Myocyte (in vitro differentiated cells): Measurements from ENCODE around the gene ZBTB46. TPM values are rescaled to one million over a fixed set of nuclear protein-coding genes. Genes with fewer than 3 reads are reported as not detected.
"Not testable (repeated sequence)": the region's sequence is repeated elsewhere in the genome, so short reads cannot be mapped to it uniquely, and the experiment has no call there.

Experiments used
- DNase-seq: peaks from one replicate; pipeline ENCODE4 v3.0.0-alpha.2; 2012; ENCODE audit warnings: low read depth
- total RNA-seq: library from RNA; depleted of rRNA; stranded (reverse); fragments of >200 nt; gene quantifications from 2 replicates; pipeline ENCODE4 v1.2.3, GENCODE V29; 2014

The ZBTB46 gene
- total RNA-seq, 1 donor from 2014 or later = 19.6 TPM

- no peak for DNase-seq
Observed at GRCh38 chr20:63790572-63791168, 40.4 kb downstream of the ZBTB46 start.

- DNase-seq = no peak
Observed at GRCh38 chr20:63789836-63790571, 41.1 kb downstream of the ZBTB46 start.

GRCh38 chr20:63787749-63788148 lies 43.3 kb downstream of the ZBTB46 start:
- no peak for DNase-seq

GRCh38 chr20:63787302-63787701 lies 43.8 kb downstream of the ZBTB46 start:
- DNase-seq = peak; percentile 39

- DNase-seq = no peak
Observed at GRCh38 chr20:63785691-63786131, 45.4 kb downstream of the ZBTB46 start.

GRCh38 chr20:63783970-63784369 lies 47.1 kb downstream of the ZBTB46 start:
- no peak for DNase-seq

- no peak for DNase-seq
Observed at GRCh38 chr20:63782521-63782971, 48.5 kb downstream of the ZBTB46 start.

- DNase-seq = no peak
Observed at GRCh38 chr20:63782051-63782471, 49.0 kb downstream of the ZBTB46 start.

GRCh38 chr20:63781181-63781580 lies 49.9 kb downstream of the ZBTB46 start:
- DNase-seq = no peak

- no peak for DNase-seq
Observed at GRCh38 chr20:63778857-63779256, 52.2 kb downstream of the ZBTB46 start.

GRCh38 chr20:63778034-63778752 lies 52.9 kb downstream of the ZBTB46 start:
- DNase-seq = no peak

- DNase-seq = no peak
Observed at GRCh38 chr20:63777614-63778013, 53.5 kb downstream of the ZBTB46 start.

GRCh38 chr20:63776875-63777274 lies 54.2 kb downstream of the ZBTB46 start:
- DNase-seq = not testable (repeated sequence)

- DNase-seq = no peak
Observed at GRCh38 chr20:63775096-63775978, 55.7 kb downstream of the ZBTB46 start.

- DNase-seq = no peak
Observed at GRCh38 chr20:63774306-63774705, 56.8 kb downstream of the ZBTB46 start.

- no peak for DNase-seq
Observed at GRCh38 chr20:63773571-63774241, 57.4 kb downstream of the ZBTB46 start.

GRCh38 chr20:63772781-63773518 lies 58.1 kb downstream of the ZBTB46 start:
- DNase-seq = no peak

GRCh38 chr20:63771046-63771707 lies 59.9 kb downstream of the ZBTB46 start:
- DNase-seq = no peak

GRCh38 chr20:63769891-63770474 lies 61.1 kb downstream of the ZBTB46 start:
- DNase-seq = no peak
